Activated CD8-positive, alpha-beta memory T cell treated with anti-CD3 and anti-CD28 coated beads for 4 hours (primary cell): ENCODE results near the gene DEFB131A.
"Not testable (repeated sequence)": the region's sequence is repeated elsewhere in the genome, so short reads cannot be mapped to it uniquely, and the experiment has no call there.

Experiments used
- DNase-seq, 2 donors: peaks; one replicate each; pipeline ENCODE4 v3.0.0-alpha.2; 2020; ENCODE audit warnings: low read depth in 2 of 2

DEFB131A gene, protein sequence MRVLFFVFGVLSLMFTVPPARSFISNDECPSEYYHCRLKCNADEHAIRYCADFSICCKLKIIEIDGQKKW

DNA sequence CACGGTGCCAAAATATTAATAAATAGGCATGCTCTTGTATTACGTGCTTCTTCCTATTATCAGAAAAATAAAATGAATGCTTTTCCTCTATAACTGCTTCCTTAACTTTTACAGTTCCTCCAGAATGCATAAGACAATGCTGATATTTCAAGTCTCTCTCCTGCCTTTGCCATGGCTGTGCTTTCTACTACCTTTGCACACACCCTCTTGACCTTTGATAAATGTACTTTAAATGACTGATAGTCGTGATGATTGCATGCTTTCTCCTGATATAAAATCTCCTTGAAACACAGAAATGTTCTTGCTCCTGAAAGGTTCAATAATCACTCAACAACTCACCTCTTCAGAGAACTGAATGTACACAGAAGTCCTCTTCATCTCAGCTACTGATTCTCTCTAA lies at the start of gene DEFB131A:
TSS of gene DEFB131A (plus strand) at position 301 of the 400 bp plus-strand sequence. CDS start 120 bp downstream, outside the sequence.
- not testable (repeated sequence) for DNase-seq

GRCh38 chr4:9405774-9406173 lies 38.4 kb upstream of the DEFB131A start:
- DNase-seq: not testable (repeated sequence)

GRCh38 chr4:9406491-9406890 lies 37.7 kb upstream of the DEFB131A start:
- DNase-seq: not testable (repeated sequence)

DNA sequence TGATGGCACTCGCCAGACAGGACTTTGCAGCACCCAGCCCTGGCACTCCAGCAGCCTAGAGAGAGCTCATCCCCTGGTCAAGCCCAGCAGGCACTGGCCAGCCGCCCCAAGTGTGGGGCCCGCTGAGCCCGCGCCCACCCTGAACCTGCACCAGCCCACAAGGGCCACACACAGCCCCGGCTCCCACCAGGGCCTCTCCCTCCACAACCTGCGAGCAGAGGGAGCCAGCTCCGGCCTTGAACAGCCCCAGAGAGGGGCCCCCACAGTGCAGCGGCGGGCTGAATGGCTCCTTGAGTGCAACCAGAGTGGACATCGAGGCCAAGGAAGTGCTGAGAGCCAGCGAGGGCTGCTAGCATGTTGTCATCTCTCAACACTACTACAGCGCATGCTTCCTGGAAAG lies 34.4 kb upstream of the DEFB131A start:
- no peak for DNase-seq

DNA sequence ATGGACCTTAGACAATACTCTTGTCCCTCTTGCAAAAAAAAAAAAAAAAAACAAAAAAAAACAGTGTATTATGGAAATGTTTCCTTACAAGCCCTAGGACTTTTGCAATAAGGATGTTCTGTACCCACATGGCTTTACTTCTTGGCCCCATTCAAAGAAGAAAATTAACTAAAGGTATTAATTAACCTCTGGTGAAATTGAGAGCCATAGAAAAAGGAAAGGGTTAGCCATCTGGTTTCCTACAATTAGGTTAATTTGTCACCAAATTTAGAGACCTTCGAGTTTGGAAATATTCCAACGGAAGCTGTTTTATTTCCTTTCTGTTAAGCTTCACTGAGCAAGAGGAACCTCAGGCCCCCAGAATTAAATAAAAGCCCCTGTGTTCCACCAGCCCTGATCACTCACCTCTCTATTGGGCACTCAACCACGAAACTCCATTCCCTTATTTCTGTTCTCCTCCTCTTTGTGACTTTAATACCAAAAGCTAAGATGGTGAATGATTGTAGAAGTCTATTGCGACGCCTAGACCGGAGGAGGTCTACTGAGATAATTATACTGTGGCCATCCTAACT lies 22.2 kb upstream of the DEFB131A start:
- DNase-seq: not testable (repeated sequence)

GRCh38 chr4:9425916-9426315 lies 18.3 kb upstream of the DEFB131A start:
- not testable (repeated sequence) for DNase-seq

GRCh38 chr4:9430061-9430460 lies 14.2 kb upstream of the DEFB131A start:
- not testable (repeated sequence) for DNase-seq

- not testable (repeated sequence) for DNase-seq
These were observed 10.9 kb upstream of the DEFB131A start for GRCh38 chr4:9433320-9433719.

DNA sequence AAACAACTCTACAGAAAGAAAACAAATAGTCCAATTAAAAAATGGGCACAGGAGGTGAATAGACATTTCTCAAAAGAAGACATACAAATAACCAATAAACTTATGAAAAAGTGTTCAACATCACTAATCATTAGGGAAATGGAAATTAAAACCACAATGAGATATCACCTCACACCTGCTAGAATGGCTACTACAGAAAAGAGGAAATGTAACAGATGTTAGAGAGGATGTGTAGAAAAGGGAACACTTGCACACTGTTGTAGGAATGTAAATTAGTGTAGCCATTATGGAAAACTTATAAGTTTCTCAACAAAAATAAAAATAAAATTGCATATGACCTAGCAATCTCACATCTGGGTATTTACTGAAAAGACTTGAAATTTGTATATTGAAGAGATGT lies 7.5 kb upstream of the DEFB131A start:
- DNase-seq: not testable (repeated sequence)

- DNase-seq: not testable (repeated sequence)
These were observed 1.9 kb upstream of the DEFB131A start for GRCh38 chr4:9442355-9442754.

GRCh38 chr4:9444681-9445080 lies 467 bp downstream of the DEFB131A start:
- not testable (repeated sequence) for DNase-seq

GRCh38 chr4:9452251-9452650 lies 8.0 kb downstream of the DEFB131A start:
- DNase-seq: not testable (repeated sequence)

GRCh38 chr4:9454284-9454683 lies 10.1 kb downstream of the DEFB131A start:
- not testable (repeated sequence) for DNase-seq

- not testable (repeated sequence) for DNase-seq
These were observed 10.8 kb downstream of the DEFB131A start for GRCh38 chr4:9455046-9455445.

- DNase-seq: not testable (repeated sequence)
These were observed 35.3 kb downstream of the DEFB131A start for GRCh38 chr4:9479466-9479865.

GRCh38 chr4:9480066-9480465 lies 35.9 kb downstream of the DEFB131A start:
- DNase-seq: not testable (repeated sequence)

DNA sequence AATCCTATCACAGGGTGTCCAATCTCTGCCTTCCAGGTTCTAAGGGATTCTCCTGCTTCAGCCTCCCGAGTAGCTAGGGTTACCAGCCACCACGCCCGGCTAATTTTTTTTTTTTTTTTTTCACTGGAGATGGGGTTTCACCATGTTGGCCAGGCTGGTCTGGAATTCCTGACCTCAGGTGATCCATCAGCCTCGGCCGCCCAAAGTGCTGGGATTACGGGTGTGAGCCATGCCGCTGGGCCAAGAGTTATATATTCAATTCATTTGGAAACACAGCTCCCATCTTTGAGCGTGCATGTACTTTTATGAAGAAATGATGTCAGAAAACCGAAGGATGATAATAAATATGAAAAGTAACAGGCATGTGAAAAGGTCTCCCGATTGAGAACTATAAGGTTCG lies 38.7 kb downstream of the DEFB131A start:
- not testable (repeated sequence) for DNase-seq

DNA sequence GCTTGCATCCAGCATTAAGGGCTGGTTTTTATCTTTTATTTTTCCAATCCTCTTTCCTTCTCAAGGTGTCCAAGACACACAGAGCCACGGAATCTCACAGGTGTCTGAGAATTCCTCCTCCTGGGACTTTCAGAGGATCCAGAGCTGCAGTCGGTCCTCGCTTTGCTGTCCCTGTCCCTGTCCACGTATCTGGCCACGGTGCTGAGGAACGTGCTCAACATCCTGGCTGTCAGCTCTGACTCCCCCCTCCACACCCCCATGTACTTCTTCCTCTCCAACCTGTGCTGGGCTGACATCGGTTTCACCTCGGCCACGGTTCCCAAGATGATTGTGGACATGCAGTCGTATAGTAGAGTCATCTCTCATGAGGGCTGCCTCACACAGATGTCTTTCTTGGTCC lies 39.5 kb downstream of the DEFB131A start:
- DNase-seq: not testable (repeated sequence)

DNA sequence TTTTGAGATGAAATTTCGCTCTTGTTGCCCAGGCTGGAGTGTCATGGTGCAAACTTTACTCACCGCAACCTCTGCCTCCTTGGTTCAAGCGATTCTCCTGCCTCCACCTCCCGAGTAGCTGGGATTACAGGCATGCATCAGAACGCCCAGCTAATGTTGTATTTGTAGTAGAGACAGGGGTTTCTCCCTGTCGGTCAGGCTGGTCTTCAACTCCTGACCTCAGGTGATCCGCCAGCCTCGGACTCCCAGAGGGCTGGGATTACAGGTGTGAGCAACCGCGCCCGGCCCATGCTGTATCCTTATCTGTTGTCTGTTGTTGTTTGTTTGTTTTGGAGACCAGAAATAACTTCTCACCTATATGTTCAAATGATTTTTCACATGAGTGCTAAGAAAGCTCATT lies 42.7 kb downstream of the DEFB131A start:
- not testable (repeated sequence) for DNase-seq

DNA sequence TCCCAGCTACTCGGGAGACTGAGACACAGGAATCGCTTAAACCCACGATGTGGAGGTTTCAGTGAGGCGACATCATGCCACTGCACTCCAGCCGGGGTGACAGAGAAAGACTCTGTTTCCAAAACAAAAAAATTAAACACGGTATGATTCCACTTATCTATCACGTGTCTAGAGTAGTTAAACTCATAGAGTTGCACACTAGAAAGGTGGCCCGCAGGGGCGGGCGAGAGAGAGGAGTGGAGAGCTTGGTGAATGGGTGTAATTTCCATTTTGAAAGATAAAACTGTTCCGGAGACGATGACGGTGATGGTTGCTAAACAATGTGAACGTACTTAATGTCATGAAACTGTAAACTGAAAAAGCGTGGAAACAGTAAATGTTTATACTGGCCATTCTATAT lies 44.6 kb downstream of the DEFB131A start:
- not testable (repeated sequence) for DNase-seq

DNA sequence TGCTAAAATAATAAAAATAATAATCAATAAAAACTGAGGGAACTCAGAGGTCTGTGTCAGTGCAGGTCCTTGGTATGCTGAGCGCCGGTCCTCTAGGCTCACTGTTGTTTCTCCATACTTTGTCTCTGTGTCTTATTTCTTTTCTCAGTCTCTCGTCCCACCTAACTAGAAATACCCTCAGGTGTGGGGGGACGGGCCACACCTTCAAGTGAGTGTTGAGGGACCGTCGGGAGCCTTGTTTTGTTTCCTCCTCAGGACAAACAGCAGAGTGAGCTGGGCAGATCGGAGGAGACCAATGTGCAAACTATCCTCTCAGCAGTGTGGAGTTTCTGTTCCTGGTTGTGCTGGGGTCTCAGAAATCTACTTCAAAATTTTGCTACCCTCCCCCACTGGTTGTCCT lies 46.3 kb downstream of the DEFB131A start:
- DNase-seq: not testable (repeated sequence)

DNA sequence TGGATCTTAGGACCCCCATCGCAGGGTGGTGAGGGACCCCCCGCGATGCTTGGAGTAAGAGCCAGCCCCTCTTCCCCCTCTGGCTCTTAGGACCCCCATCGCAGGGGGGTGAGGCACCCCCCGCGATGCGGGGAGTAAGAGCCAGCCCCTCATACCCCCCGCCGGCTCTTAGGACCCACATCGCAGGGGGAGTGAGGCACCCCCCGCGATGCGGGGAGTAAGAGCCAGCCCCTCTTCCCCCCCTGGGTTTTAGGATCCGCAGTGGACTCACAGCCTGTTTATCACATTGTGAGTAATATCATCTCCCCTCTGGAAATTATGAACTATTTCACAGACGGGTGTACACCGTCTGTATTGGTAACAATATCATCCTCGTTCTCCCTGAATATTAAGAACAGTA lies 46.8 kb downstream of the DEFB131A start:
- not testable (repeated sequence) for DNase-seq

- not testable (repeated sequence) for DNase-seq
These were observed 49.4 kb downstream of the DEFB131A start for GRCh38 chr4:9493589-9493988.
